A549 (cell line): Measurements from ENCODE around the gene PBX1.

Experiments used
- ESRRA ChIP-seq: fragments of 150-350 bp; IDR thresholded peaks from 2 replicates; pipeline ENCODE4 v1.6.1; 2014; ENCODE audit warnings: mild to moderate bottlenecking, low read length, borderline replicate concordance
- HDAC2 ChIP-seq: fragments of 200-600 bp; sonication (generic); IDR thresholded peaks from 2 replicates; pipeline ENCODE4 v1.6.1; 2016
- KDM1A ChIP-seq: fragments of 200-600 bp; sonication (generic); IDR thresholded peaks from 2 replicates; pipeline ENCODE4 v1.6.1; 2016; ENCODE audit warnings: low read depth, mild to moderate bottlenecking
- MAFK ChIP-seq: fragments of 450-650 bp; IDR thresholded peaks from 2 replicates; pipeline ENCODE4 v1.6.1; 2014; ENCODE audit not compliant: partially characterized antibody
- MAZ ChIP-seq: fragments of 150-350 bp; IDR thresholded peaks from 2 replicates; pipeline ENCODE4 v1.6.1; 2014; ENCODE audit warnings: antibody characterized with exemption, low read depth, low read length, borderline replicate concordance
- MYC ChIP-seq: IDR thresholded peaks from 2 replicates; pipeline ENCODE4 v1.6.1; 2012; ENCODE audit warnings: mild to moderate bottlenecking, inconsistent platforms, low read length, improper control_type of control experiment, borderline replicate concordance
- POLR2A ChIP-seq: IDR thresholded peaks from 2 replicates; pipeline ENCODE4 v1.6.1; 2012; ENCODE audit warnings: mild to moderate bottlenecking, low read length
- RAD21 ChIP-seq, 2 experiments: fragments of >200 bp in 1 of 2; sonication (Bioruptor Twin) in 1 of 2; formaldehyde crosslinking in 1 of 2; IDR thresholded peaks in 1 of 2; conservative IDR thresholded peaks in 1 of 2; 2 replicates in 1 of 2; 3 replicates in 1 of 2; pipeline ENCODE4 v1.6.1; 2012 to 2018; ENCODE audit warnings: inconsistent platforms in 1 of 2
- SMC3 ChIP-seq: fragments of >200 bp; sonication (Bioruptor Twin); formaldehyde crosslinking; IDR thresholded peaks from 3 replicates; pipeline ENCODE4 v1.6.1; 2018; ENCODE audit warnings: inconsistent platforms
- SREBF2 ChIP-seq: fragments of 450-650 bp; IDR thresholded peaks from 2 replicates; pipeline ENCODE4 v1.6.1; 2014; ENCODE audit warnings: mild to moderate bottlenecking, moderate library complexity
- USF2 ChIP-seq: fragments of 450-650 bp; IDR thresholded peaks from 2 replicates; pipeline ENCODE4 v1.6.1; 2014; ENCODE audit warnings: antibody characterized with exemption
- TF ChIP-seq, protein P1 (sequence below): fragments of 200-600 bp; sonication (generic); IDR thresholded peaks from 2 replicates; pipeline ENCODE4 v1.6.1; 2016; ENCODE audit warnings: antibody characterized with exemption, mild to moderate bottlenecking, moderate library complexity
- TF ChIP-seq, protein P2 (sequence below): fragments of >200 bp; sonication (Bioruptor Twin); formaldehyde crosslinking; IDR thresholded peaks from 3 replicates; pipeline ENCODE4 v1.5.1; 2016
- TF ChIP-seq, protein P3 (sequence below): IDR thresholded peaks from 2 replicates; pipeline ENCODE4 v1.6.1; 2012

GRCh38 chr1:164649146-164649545, 90.2 kb downstream of the PBX1 start:
- TF ChIP-seq, protein P1, sequence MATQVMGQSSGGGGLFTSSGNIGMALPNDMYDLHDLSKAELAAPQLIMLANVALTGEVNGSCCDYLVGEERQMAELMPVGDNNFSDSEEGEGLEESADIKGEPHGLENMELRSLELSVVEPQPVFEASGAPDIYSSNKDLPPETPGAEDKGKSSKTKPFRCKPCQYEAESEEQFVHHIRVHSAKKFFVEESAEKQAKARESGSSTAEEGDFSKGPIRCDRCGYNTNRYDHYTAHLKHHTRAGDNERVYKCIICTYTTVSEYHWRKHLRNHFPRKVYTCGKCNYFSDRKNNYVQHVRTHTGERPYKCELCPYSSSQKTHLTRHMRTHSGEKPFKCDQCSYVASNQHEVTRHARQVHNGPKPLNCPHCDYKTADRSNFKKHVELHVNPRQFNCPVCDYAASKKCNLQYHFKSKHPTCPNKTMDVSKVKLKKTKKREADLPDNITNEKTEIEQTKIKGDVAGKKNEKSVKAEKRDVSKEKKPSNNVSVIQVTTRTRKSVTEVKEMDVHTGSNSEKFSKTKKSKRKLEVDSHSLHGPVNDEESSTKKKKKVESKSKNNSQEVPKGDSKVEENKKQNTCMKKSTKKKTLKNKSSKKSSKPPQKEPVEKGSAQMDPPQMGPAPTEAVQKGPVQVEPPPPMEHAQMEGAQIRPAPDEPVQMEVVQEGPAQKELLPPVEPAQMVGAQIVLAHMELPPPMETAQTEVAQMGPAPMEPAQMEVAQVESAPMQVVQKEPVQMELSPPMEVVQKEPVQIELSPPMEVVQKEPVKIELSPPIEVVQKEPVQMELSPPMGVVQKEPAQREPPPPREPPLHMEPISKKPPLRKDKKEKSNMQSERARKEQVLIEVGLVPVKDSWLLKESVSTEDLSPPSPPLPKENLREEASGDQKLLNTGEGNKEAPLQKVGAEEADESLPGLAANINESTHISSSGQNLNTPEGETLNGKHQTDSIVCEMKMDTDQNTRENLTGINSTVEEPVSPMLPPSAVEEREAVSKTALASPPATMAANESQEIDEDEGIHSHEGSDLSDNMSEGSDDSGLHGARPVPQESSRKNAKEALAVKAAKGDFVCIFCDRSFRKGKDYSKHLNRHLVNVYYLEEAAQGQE = no peak
- TF ChIP-seq MAFK (peak; percentile 95), ESRRA (no peak), RAD21 (conservative IDR thresholded peaks at IDR 0.05 in 1 of 2, IDR thresholded peaks at IDR 0.05 in 1 of 2) (no peak), MYC (no peak), POLR2A (no peak), MAZ (no peak), SREBF2 (no peak), HDAC2 (no peak), KDM1A (no peak), SMC3 (no peak), USF2 (no peak)
- TF ChIP-seq, protein P2, sequence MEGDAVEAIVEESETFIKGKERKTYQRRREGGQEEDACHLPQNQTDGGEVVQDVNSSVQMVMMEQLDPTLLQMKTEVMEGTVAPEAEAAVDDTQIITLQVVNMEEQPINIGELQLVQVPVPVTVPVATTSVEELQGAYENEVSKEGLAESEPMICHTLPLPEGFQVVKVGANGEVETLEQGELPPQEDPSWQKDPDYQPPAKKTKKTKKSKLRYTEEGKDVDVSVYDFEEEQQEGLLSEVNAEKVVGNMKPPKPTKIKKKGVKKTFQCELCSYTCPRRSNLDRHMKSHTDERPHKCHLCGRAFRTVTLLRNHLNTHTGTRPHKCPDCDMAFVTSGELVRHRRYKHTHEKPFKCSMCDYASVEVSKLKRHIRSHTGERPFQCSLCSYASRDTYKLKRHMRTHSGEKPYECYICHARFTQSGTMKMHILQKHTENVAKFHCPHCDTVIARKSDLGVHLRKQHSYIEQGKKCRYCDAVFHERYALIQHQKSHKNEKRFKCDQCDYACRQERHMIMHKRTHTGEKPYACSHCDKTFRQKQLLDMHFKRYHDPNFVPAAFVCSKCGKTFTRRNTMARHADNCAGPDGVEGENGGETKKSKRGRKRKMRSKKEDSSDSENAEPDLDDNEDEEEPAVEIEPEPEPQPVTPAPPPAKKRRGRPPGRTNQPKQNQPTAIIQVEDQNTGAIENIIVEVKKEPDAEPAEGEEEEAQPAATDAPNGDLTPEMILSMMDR = no peak
- TF ChIP-seq, protein P3, sequence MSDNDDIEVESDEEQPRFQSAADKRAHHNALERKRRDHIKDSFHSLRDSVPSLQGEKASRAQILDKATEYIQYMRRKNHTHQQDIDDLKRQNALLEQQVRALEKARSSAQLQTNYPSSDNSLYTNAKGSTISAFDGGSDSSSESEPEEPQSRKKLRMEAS = no peak
